A673 (cell line): ENCODE measurements around the gene FIGNL1. TPM values are rescaled to one million over a fixed set of nuclear protein-coding genes. Genes with fewer than 3 reads are reported as not detected.

Experiments used
- Bru-seq: library from RNA; stranded (reverse); fragments of 400-500 nt; gene quantifications from one replicate; lab custom pipeline; 2021; lab: Mats Ljungman, UMichigan
- BruChase-seq, 2 experiments: library from RNA; stranded (reverse); fragments of 400-500 nt; gene quantifications; one replicate each; lab custom pipeline; 2021; lab: Mats Ljungman, UMichigan
- BruUV-seq: library from RNA; stranded (reverse); fragments of 400-500 nt; replicated peaks from 2 replicates; lab custom pipeline; 2021; lab: Mats Ljungman, UMichigan
- CTCF ChIA-PET: fragments of 300-600 bp; sonication (Branson Sonifier 250); formaldehyde crosslinking; loops from one replicate; lab custom pipeline; 2022; ENCODE audit warnings: antibody characterized with exemption; lab: Charles Lee
- POLR2A ChIA-PET: fragments of 300-600 bp; sonication (Branson Sonifier 250); formaldehyde crosslinking; loops from one replicate; lab custom pipeline; 2022; ENCODE audit warnings: antibody characterized with exemption; ENCODE audit not compliant: low non-redundant PET; lab: Charles Lee
- DNase-seq: peaks from one replicate; pipeline ENCODE4 v3.0.0-alpha.2; 2015; ENCODE audit warnings: low spot score
- H3K27ac ChIP-seq: fragments of 200-600 bp; sonication (generic); 2 replicates; pipeline ENCODE4 v1.5.1; 2016; ENCODE audit warnings: mixed run types, low read depth, mild to moderate bottlenecking, mixed read lengths, antibody characterized with exemption, low read length; ENCODE audit not compliant: poor library complexity, severe bottlenecking
- H3K27me3 ChIP-seq: fragments of 200-600 bp; sonication (generic); replicated peaks from 2 replicates; pipeline ENCODE4 v1.6.1; 2017; ENCODE audit warnings: mixed run types, low read depth, mild to moderate bottlenecking, mixed read lengths, antibody characterized with exemption, low read length; ENCODE audit not compliant: insufficient read depth, poor library complexity
- H3K36me3 ChIP-seq: fragments of 200-600 bp; sonication (generic); 2 replicates; pipeline ENCODE4 v1.6.1; 2016; ENCODE audit warnings: mixed run types, mild to moderate bottlenecking, mixed read lengths, antibody characterized with exemption, low read length; ENCODE audit not compliant: insufficient read depth, poor library complexity, severe bottlenecking
- H3K4me1 ChIP-seq: fragments of 200-600 bp; sonication (generic); 2 replicates; pipeline ENCODE4 v1.6.1; 2017; ENCODE audit warnings: mixed run types, mild to moderate bottlenecking, mixed read lengths, antibody characterized with exemption, low read length; ENCODE audit not compliant: insufficient read depth, poor library complexity, severe bottlenecking
- H3K4me3 ChIP-seq: fragments of 200-600 bp; sonication (generic); 2 replicates; pipeline ENCODE4 v1.5.1; 2016; ENCODE audit warnings: low read depth, mixed run types, mild to moderate bottlenecking, mixed read lengths, low read length; ENCODE audit not compliant: poor library complexity, severe bottlenecking
- H3K9me3 ChIP-seq: fragments of 200-600 bp; sonication (generic); 2 replicates; pipeline ENCODE4 v1.6.1; 2016; ENCODE audit warnings: mixed run types, low read depth, mild to moderate bottlenecking, mixed read lengths, antibody characterized with exemption, low read length; ENCODE audit not compliant: poor library complexity, severe bottlenecking
- EZH2 ChIP-seq: fragments of 200-600 bp; sonication (generic); IDR thresholded peaks from 2 replicates; pipeline ENCODE4 v1.6.1; 2017; ENCODE audit warnings: borderline replicate concordance, low read depth, mild to moderate bottlenecking, mixed read lengths, antibody characterized with exemption, low read length; ENCODE audit not compliant: poor library complexity, severe bottlenecking
- intact Hi-C: fragments of 100-400 bp; cut with micrococcal nuclease; formaldehyde crosslinking; loops from one replicate; pipeline ENCODE4 v1.10.0; 2022; ENCODE audit not compliant: unreplicated experiment
- long read RNA-seq: library from polyadenylated mRNA; stranded (forward); transcript quantifications from one replicate; pipeline ENCODE4 v2.0.0, GENCODE V29; 2022
- total RNA-seq: library from RNA; stranded (reverse); gene quantifications from 2 replicates; pipeline ENCODE4 v1.2.3, GENCODE V29; 2021
- TF ChIP-seq, protein P1 (sequence below): fragments of 300-800, 200-600 bp; sonication (generic); conservative IDR thresholded peaks from 2 replicates; pipeline ENCODE4 v1.5.1; 2017; ENCODE audit warnings: low read depth, mild to moderate bottlenecking, antibody characterized with exemption, low read length, moderate library complexity, mixed read lengths

Gene FIGNL1, protein sequence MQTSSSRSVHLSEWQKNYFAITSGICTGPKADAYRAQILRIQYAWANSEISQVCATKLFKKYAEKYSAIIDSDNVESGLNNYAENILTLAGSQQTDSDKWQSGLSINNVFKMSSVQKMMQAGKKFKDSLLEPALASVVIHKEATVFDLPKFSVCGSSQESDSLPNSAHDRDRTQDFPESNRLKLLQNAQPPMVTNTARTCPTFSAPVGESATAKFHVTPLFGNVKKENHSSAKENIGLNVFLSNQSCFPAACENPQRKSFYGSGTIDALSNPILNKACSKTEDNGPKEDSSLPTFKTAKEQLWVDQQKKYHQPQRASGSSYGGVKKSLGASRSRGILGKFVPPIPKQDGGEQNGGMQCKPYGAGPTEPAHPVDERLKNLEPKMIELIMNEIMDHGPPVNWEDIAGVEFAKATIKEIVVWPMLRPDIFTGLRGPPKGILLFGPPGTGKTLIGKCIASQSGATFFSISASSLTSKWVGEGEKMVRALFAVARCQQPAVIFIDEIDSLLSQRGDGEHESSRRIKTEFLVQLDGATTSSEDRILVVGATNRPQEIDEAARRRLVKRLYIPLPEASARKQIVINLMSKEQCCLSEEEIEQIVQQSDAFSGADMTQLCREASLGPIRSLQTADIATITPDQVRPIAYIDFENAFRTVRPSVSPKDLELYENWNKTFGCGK
- 38.8 and 41.3 TPM in 2 replicates for total RNA-seq
- Bru-seq, nascent RNA: percentile 81 among the genes with signal in this experiment
- BruChase-seq, experiment 1, labeled RNA remaining after a 2-hour chase: percentile 96 among the genes with signal in this experiment
- BruChase-seq, experiment 2, labeled RNA remaining after a 6-hour chase: percentile 87 among the genes with signal in this experiment
- long read RNA-seq, transcript FIGNL1-206 (4 exons, 3,626 nt): major isoform, 9 of 74 reads
- long read RNA-seq, transcript FIGNL1-201 (4 exons, 3,471 nt): minor isoform, 5 of 74 reads
- long read RNA-seq, partial matches to known transcripts: 6 of 74 reads
- long read RNA-seq, other reads (novel, unspliced or antisense): 35 of 74 reads

DNA sequence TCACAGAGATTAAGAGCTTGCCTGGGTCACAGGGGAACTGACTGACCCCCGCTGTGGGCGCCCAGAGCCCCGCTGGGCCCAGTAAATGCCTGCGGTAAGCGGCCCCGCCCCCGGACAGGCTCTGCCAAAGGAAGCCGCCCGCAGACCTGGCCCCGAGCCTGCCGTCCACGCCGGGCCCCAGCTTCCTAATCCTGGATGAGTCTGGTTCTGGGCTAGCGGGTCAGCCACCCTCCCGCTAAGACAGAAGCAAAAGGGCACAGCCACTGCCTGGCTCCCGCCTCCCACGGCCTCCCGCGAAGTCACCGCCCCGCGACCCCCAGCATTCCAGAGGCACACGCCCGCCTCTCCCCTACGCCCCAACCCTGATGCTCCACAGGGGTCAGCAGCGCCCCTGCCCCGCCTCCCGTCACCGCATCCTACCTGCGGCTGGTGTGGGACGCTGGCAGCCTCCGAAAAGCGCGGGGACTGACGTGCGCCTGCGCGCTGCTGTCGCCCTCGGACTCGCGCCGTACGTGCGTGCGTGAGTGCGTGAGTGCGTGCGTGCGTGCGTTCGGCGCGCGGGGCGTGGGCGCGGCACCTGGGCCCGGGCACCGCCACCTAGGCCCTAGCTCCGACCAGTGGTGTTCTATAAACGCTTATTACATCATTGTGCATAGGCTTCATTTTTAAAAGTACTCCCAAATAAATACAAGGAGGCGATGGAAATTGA is at the start of gene FIGNL1:
Gene FIGNL1, minus strand, starts transcription at position 470 of the 709 bp plus-strand sequence. CDS start 3,063 bp downstream, outside the sequence.
- no peaks in the 10 kb centered on the region for H3K27me3 ChIP-seq
- no peak for TF ChIP-seq EZH2
- TF ChIP-seq, protein P1, sequence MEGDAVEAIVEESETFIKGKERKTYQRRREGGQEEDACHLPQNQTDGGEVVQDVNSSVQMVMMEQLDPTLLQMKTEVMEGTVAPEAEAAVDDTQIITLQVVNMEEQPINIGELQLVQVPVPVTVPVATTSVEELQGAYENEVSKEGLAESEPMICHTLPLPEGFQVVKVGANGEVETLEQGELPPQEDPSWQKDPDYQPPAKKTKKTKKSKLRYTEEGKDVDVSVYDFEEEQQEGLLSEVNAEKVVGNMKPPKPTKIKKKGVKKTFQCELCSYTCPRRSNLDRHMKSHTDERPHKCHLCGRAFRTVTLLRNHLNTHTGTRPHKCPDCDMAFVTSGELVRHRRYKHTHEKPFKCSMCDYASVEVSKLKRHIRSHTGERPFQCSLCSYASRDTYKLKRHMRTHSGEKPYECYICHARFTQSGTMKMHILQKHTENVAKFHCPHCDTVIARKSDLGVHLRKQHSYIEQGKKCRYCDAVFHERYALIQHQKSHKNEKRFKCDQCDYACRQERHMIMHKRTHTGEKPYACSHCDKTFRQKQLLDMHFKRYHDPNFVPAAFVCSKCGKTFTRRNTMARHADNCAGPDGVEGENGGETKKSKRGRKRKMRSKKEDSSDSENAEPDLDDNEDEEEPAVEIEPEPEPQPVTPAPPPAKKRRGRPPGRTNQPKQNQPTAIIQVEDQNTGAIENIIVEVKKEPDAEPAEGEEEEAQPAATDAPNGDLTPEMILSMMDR: no peak
- DNase-seq: peak; percentile 83
- peak within 1 kb of the TSS; percentile 89 for H3K27ac ChIP-seq
- H3K4me1 ChIP-seq: peaks cover 12% of the 10 kb centered on the region
- ChIA-PET POLR2A (no interaction called here), CTCF (no interaction called here)
- no peaks in the 10 kb centered on the region for H3K9me3 ChIP-seq
- peaks cover 24% of the 10 kb centered on the region for H3K36me3 ChIP-seq
- peak within 1 kb of the TSS; percentile 94 for H3K4me3 ChIP-seq
- intact Hi-C loops: no loop called here
- no TSS peak for BruUV-seq

DNA sequence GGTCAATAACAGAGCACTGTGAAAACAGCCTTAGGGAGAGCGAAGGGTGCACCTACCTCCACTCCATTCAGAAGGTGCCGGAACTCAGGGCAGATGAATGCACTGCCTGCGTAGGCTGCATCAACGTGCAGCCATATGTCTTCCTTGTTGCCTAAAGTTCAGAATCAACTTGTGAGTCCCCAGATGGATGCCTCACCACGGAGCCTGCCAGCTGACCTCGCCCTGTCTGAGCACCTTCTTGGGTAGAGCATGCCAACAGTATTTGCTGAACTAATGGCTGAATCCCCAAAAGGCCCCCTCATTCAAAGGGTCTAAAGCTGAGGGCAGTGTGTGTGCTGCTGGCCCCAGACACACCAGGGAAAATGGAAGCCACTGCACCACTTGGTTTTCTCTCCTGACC is 48.9 kb upstream of the FIGNL1 start:
- no peaks in the 10 kb centered on the region for H3K4me1 ChIP-seq
- BruUV-seq: no TSS peak
- no peak overlapping the region for H3K27ac ChIP-seq
- ChIA-PET CTCF (no interaction called here), POLR2A (no interaction called here)
- H3K9me3 ChIP-seq: no peaks in the 10 kb centered on the region
- no peaks in the 10 kb centered on the region for H3K36me3 ChIP-seq
- no peak for DNase-seq
- H3K4me3 ChIP-seq: no peak overlapping the region
- TF ChIP-seq, protein P1: no peak
- TF ChIP-seq EZH2: no peak
- intact Hi-C loops: no loop called here
- peaks cover 31% of the 10 kb centered on the region for H3K27me3 ChIP-seq

- BruUV-seq: no TSS peak
- intact Hi-C loops: no loop called here
- Histone ChIP-seq H3K9me3 (no peaks in the 10 kb centered on the region), H3K4me1 (no peaks in the 10 kb centered on the region), H3K27me3 (peaks cover 38% of the 10 kb centered on the region), H3K27ac (no peak overlapping the region), H3K4me3 (no peak overlapping the region), H3K36me3 (no peaks in the 10 kb centered on the region)
- ChIA-PET POLR2A (no interaction called here), CTCF (interaction anchor here (0.7 kb wide), 1 partner anchor 293 kb away, joined by 3 read pairs; no protein-coding TSS in a partner anchor)
- peak; percentile 30 for DNase-seq
- TF ChIP-seq EZH2: no peak
- TF ChIP-seq, protein P1: no peak
These were observed 47.8 kb upstream of the FIGNL1 start for GRCh38 chr7:50497968-50498367.
